GM23248 (cell line): ENCODE results near the gene RPS15.

Source experiments
- EZH2 ChIP-seq: fragments of 200-600 bp; sonication (generic); IDR thresholded peaks from 2 replicates; pipeline ENCODE4 v1.6.1; 2018; ENCODE audit warnings: antibody characterized with exemption, mild to moderate bottlenecking; ENCODE audit not compliant: insufficient read depth, poor library complexity, severe bottlenecking
- EZH2phosphoT487 ChIP-seq: fragments of 200-600 bp; sonication (generic); IDR thresholded peaks from 2 replicates; pipeline ENCODE4 v1.6.1; 2018; ENCODE audit warnings: antibody characterized with exemption, moderate library complexity, mild to moderate bottlenecking, low read depth; ENCODE audit not compliant: insufficient read depth

DNA sequence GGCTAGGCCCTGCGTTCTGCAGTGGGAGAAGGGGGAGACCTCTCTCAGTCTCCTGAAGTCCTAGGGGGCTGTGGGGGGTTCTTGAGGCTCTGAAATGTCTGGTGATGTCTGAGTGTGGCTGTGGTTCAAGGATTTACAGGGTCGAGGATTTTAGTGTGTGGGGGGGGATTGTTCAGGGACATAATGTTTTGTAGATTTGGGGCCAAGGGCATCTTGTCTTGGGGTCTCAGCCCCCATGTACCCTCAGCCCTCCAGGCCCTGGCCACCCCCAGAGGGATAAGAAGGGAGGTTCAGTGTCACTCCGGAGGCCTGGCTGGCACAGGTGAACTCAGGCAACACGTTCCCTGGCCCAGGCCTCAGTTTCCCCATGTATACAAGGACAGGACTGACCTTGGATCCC, 9.3 kb downstream of the RPS15 start:
- TF ChIP-seq EZH2phosphoT487 (no peak), EZH2 (no peak)
